Endothelial cell of umbilical vein (primary cell): Measurements from ENCODE around the gene MRTFA.

Experiments
- CTCF ChIP-seq, 2 donors: IDR thresholded peaks; 1 replicate in 1 of 2; 2 replicates in 1 of 2; pipeline ENCODE4 v1.5.1; 2011; ENCODE audit warnings: low read length in 2 of 2, mild to moderate bottlenecking in 2 of 2, moderate library complexity in 2 of 2, control low read depth in 1 of 2, inconsistent platforms in 1 of 2, low read depth in 1 of 2; ENCODE audit not compliant: insufficient read depth in 1 of 2; ENCODE audit errors: extremely low read depth in 1 of 2
- EZH2 ChIP-seq: IDR thresholded peaks from 2 replicates; pipeline ENCODE4 v1.6.1; 2012; ENCODE audit warnings: borderline replicate concordance, low read depth, mild to moderate bottlenecking, moderate library complexity, low read length, inconsistent platforms; ENCODE audit not compliant: severe bottlenecking
- FOS ChIP-seq: IDR thresholded peaks from 2 replicates; pipeline ENCODE4 v1.6.1; 2011; ENCODE audit warnings: mild to moderate bottlenecking, low read length, moderate library complexity, borderline replicate concordance; ENCODE audit not compliant: insufficient read depth
- GATA2 ChIP-seq: IDR thresholded peaks from 2 replicates; pipeline ENCODE4 v1.7.0; 2011; ENCODE audit warnings: low read depth, mild to moderate bottlenecking, moderate library complexity, mixed read lengths, low read length; ENCODE audit not compliant: insufficient read length, insufficient read depth
- JUN ChIP-seq: IDR thresholded peaks from 2 replicates; pipeline ENCODE4 v1.6.1; 2011; ENCODE audit warnings: borderline replicate concordance, low read depth; ENCODE audit not compliant: insufficient read length, insufficient read depth
- MYC ChIP-seq: IDR thresholded peaks from one replicate; pipeline ENCODE4 v1.6.1; 2011; ENCODE audit warnings: mild to moderate bottlenecking, low read depth, low read length
- POLR2A ChIP-seq: IDR thresholded peaks from 2 replicates; pipeline ENCODE4 v1.6.1; 2012; ENCODE audit warnings: low read depth, mild to moderate bottlenecking, control low read depth, low read length
- POLR2AphosphoS5 ChIP-seq: IDR thresholded peaks from 2 replicates; pipeline ENCODE4 v1.6.1; 2012; ENCODE audit warnings: low read depth, mild to moderate bottlenecking, control low read depth, low read length, moderate library complexity; ENCODE audit not compliant: insufficient read depth
- TF ChIP-seq, protein P1 (sequence below): IDR thresholded peaks from 2 replicates; pipeline ENCODE4 v1.6.1; 2011; ENCODE audit not compliant: insufficient read depth, insufficient read length

- TF ChIP-seq POLR2AphosphoS5 (no peak), CTCF (IDR thresholded peaks at IDR 0.05; ENCODE audit: extremely low read depth in 1 of 2, insufficient read depth in 1 of 2, low read depth in 1 of 2, low read length in 2 of 2) (no peak), EZH2 (no peak), POLR2A (no peak), FOS (no peak), GATA2 (no peak), JUN (no peak), MYC (no peak)
- TF ChIP-seq, protein P1, sequence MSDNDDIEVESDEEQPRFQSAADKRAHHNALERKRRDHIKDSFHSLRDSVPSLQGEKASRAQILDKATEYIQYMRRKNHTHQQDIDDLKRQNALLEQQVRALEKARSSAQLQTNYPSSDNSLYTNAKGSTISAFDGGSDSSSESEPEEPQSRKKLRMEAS: no peak
These were observed 16.8 kb upstream of the MRTFA start for GRCh38 chr22:40653361-40653760.
